Suprapubic skin (tissue), 4 donors: ENCODE results near the gene ZMYM4.

ENCODE experiments used
- EP300 ChIP-seq: sonication (generic); formaldehyde crosslinking; IDR thresholded peaks from one replicate; pipeline ENCODE4 v1.6.1; 2017; ENCODE audit warnings: antibody characterized with exemption
- POLR2A ChIP-seq, 2 donors: fragments of 450-650 bp; IDR thresholded peaks; one replicate each; pipeline ENCODE4 v1.6.1; 2017; ENCODE audit warnings: antibody characterized with exemption in 2 of 2, mild to moderate bottlenecking in 2 of 2, moderate library complexity in 2 of 2
- POLR2AphosphoS5 ChIP-seq, 3 donors: sonication (generic); formaldehyde crosslinking; IDR thresholded peaks; one replicate each; pipeline ENCODE4 v1.6.1; 2017; ENCODE audit warnings: antibody characterized with exemption in 3 of 3
- TF ChIP-seq, protein P1 (sequence below), 2 donors: fragments of 200-600 bp in 1 of 2; fragments of 450-650 bp in 1 of 2; sonication (generic) in 1 of 2; IDR thresholded peaks; one replicate each; pipeline ENCODE4 v1.5.1; 2016 to 2019; ENCODE audit warnings: antibody characterized with exemption in 2 of 2, mild to moderate bottlenecking in 1 of 2, moderate library complexity in 1 of 2

DNA sequence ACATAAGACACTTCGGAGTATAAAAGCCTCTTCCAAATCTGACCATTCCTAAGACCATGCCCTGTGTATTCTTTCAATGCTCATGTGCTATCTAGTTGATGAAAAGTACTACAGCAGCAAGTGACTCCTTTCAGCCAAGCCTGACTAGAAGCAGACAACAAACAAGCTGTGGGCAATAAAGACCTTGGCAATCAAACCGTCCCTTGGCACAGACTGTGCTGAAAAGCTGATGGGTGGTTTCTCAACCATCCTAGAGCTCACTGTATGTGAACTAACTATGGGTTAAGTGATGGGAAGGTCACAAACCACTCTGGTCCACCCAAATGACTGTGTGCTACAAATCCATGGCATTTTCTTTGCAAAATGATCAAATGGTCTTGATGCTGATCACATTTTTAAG lies 194.7 kb downstream of the ZMYM4 start:
- TF ChIP-seq, protein P1, sequence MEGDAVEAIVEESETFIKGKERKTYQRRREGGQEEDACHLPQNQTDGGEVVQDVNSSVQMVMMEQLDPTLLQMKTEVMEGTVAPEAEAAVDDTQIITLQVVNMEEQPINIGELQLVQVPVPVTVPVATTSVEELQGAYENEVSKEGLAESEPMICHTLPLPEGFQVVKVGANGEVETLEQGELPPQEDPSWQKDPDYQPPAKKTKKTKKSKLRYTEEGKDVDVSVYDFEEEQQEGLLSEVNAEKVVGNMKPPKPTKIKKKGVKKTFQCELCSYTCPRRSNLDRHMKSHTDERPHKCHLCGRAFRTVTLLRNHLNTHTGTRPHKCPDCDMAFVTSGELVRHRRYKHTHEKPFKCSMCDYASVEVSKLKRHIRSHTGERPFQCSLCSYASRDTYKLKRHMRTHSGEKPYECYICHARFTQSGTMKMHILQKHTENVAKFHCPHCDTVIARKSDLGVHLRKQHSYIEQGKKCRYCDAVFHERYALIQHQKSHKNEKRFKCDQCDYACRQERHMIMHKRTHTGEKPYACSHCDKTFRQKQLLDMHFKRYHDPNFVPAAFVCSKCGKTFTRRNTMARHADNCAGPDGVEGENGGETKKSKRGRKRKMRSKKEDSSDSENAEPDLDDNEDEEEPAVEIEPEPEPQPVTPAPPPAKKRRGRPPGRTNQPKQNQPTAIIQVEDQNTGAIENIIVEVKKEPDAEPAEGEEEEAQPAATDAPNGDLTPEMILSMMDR (IDR thresholded peaks at IDR 0.05): no peak
- TF ChIP-seq POLR2A (IDR thresholded peaks at IDR 0.05) (no peak), POLR2AphosphoS5 (IDR thresholded peaks at IDR 0.05) (no peak), EP300 (no peak)
